Activated naive CD8-positive, alpha-beta T cell (primary cell): ENCODE measurements around the gene TYW1B.
"Not testable (repeated sequence)": the region's sequence is repeated elsewhere in the genome, so short reads cannot be mapped to it uniquely, and the experiment has no call there.

Experiments used
- H3K27ac Mint-ChIP-seq: one replicate; pipeline ENCODE4 v1.8.0; 2021; ENCODE audit warnings: mixed read lengths
- H3K27me3 Mint-ChIP-seq: one replicate; pipeline ENCODE4 v1.8.0; 2021; ENCODE audit warnings: mixed read lengths
- H3K36me3 Mint-ChIP-seq: one replicate; pipeline ENCODE4 v1.8.0; 2021; ENCODE audit warnings: mixed read lengths
- H3K4me1 Mint-ChIP-seq: one replicate; pipeline ENCODE4 v1.8.0; 2021; ENCODE audit warnings: low read depth, mixed read lengths
- H3K4me3 Mint-ChIP-seq: one replicate; pipeline ENCODE4 v1.8.0; 2021; ENCODE audit warnings: mild to moderate bottlenecking, mixed read lengths
- H3K9me3 Mint-ChIP-seq: one replicate; pipeline ENCODE4 v1.8.0; 2021; ENCODE audit warnings: low read depth, mixed read lengths

TYW1B gene

GRCh38 chr7:72667049-72667448, 161.0 kb downstream of the TYW1B start:
- not testable (repeated sequence) for H3K27me3 Mint-ChIP-seq, H3K9me3 Mint-ChIP-seq, H3K4me1 Mint-ChIP-seq, H3K27ac Mint-ChIP-seq, H3K4me3 Mint-ChIP-seq
- peaks cover 22% of the 10 kb centered on the region for H3K36me3 Mint-ChIP-seq

DNA sequence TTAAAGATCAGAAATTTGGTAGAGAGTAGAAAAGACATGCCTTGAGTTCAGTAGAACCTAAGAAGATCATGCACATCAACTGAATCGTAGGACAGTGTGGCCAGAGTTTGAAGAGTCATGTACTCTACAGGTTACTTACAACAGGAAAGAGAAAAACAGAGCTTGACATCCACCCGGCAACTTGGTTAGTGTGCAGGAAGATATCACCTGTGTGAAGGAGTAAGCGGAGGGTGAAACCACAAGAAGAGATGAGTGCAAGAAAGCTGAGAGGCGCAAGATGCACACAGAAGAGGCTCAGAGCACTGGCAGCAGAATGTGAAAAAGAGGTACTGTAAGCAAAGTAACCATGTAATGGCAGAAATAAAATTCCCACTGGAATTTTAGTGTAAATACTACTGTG, 179.4 kb downstream of the TYW1B start:
- H3K9me3 Mint-ChIP-seq, H3K4me1 Mint-ChIP-seq, H3K4me3 Mint-ChIP-seq, H3K27ac Mint-ChIP-seq, H3K27me3 Mint-ChIP-seq: not testable (repeated sequence)
- H3K36me3 Mint-ChIP-seq = peaks cover 15% of the 10 kb centered on the region

- not testable (repeated sequence) for H3K4me1 Mint-ChIP-seq, H3K27me3 Mint-ChIP-seq, H3K9me3 Mint-ChIP-seq, H3K27ac Mint-ChIP-seq, H3K4me3 Mint-ChIP-seq
- peaks cover 12% of the 10 kb centered on the region for H3K36me3 Mint-ChIP-seq
Measured at GRCh38 chr7:72643708-72644107, 184.3 kb downstream of the TYW1B start.

DNA sequence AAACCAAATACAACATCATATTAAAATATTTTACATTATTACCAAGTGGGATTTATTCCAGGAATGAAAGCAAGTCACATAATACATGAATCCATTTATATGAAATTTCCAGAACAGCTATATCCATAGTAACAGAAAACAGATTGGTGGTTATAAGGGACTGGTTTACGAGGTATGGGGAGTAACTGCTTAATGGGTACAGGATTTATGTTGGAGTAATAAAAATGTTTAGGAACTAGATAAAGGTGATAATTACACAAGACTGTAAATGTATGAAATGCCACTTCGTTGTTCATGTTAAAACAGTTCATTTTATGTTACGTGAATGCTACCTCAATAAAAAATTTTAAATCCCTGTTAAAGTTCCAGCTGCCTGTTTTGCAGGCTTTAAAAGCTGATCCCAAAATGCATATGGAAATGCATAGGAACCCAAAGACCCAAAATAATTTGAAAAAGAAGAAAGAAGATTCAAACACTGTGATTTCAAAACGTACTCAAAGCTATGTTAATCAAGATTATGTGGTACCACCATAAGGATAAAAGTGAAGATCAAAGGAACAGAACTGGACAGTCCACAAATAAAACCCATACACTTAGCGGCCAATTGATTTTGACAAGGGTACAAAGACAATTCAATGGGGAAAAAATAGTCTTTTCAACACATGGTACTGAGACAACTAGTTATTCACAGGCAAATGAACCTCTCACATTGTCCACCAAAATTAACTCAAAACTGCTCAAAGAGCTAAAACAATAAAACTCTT, 186.3 kb downstream of the TYW1B start:
- not testable (repeated sequence) for H3K4me3 Mint-ChIP-seq, H3K27ac Mint-ChIP-seq, H3K4me1 Mint-ChIP-seq, H3K27me3 Mint-ChIP-seq, H3K9me3 Mint-ChIP-seq
- H3K36me3 Mint-ChIP-seq = peaks cover 12% of the 10 kb centered on the region

GRCh38 chr7:72640740-72641139, 187.3 kb downstream of the TYW1B start:
- peaks cover 12% of the 10 kb centered on the region for H3K36me3 Mint-ChIP-seq
- not testable (repeated sequence) for H3K27me3 Mint-ChIP-seq, H3K27ac Mint-ChIP-seq, H3K9me3 Mint-ChIP-seq, H3K4me3 Mint-ChIP-seq, H3K4me1 Mint-ChIP-seq

DNA sequence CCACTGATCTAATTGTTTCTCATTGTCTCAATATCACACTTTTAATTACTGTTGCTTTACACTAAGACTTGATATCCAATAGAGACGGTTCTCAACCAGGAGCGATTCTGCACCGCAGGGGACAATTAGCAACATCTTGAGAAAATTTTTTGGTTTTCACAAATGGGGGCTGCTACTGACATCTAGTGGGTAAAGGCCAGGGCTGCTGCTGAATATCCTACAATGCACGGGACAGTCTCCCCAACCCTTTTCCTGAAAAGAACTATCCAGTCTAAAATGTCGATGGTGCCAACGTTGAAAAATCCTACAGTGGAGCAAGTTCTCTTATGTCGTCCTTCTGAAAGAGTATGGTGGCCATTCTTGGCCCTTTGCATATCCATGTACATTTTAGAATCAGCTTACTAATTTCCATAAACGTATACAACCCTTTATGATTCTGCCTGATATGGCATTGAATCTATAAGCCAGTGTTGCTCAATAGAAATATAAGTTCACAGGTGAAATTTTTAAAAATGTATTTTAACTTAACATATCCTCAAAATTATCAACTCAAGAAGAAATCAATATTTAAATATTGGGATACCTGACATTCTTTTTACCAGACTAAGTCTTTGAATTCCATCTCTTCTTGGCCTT, 192.6 kb downstream of the TYW1B start:
- H3K9me3 Mint-ChIP-seq, H3K4me3 Mint-ChIP-seq, H3K27me3 Mint-ChIP-seq, H3K4me1 Mint-ChIP-seq, H3K36me3 Mint-ChIP-seq, H3K27ac Mint-ChIP-seq: not testable (repeated sequence)

DNA sequence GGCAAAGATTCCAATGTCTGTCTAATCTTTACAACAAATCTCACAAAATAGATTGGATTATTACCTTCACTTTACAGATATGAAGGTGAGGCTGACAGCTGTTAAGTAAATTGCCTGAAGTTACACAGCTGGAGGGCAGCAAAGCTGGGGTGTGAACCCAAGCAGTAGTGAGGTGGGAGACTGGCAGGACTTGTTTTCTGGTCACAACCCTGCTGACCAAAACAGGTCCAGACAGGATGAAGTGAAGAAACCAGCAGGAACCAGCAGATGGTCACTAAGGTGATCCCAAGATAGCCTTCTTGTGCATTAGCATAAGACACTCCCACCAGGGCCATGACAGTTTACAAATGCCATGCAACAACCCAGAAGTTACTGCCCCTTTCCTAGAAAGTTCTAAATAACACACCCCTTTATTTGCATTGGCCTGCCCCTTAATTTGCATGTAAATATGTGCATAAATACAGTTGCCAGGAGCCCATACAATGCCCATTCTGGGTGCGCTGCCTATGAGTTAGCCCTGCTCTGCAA, 195.2 kb downstream of the TYW1B start:
- not testable (repeated sequence) for H3K4me3 Mint-ChIP-seq, H3K27ac Mint-ChIP-seq, H3K36me3 Mint-ChIP-seq, H3K27me3 Mint-ChIP-seq, H3K4me1 Mint-ChIP-seq, H3K9me3 Mint-ChIP-seq

- not testable (repeated sequence) for H3K9me3 Mint-ChIP-seq, H3K4me1 Mint-ChIP-seq, H3K27me3 Mint-ChIP-seq, H3K27ac Mint-ChIP-seq, H3K4me3 Mint-ChIP-seq
- H3K36me3 Mint-ChIP-seq = peaks cover 11% of the 10 kb centered on the region
Measured at GRCh38 chr7:72628375-72628774, 199.6 kb downstream of the TYW1B start.

GRCh38 chr7:72626428-72627011, 201.5 kb downstream of the TYW1B start:
- peaks cover 16% of the 10 kb centered on the region for H3K36me3 Mint-ChIP-seq
- H3K4me3 Mint-ChIP-seq, H3K27ac Mint-ChIP-seq, H3K27me3 Mint-ChIP-seq, H3K4me1 Mint-ChIP-seq, H3K9me3 Mint-ChIP-seq: not testable (repeated sequence)

- H3K9me3 Mint-ChIP-seq, H3K27me3 Mint-ChIP-seq, H3K27ac Mint-ChIP-seq, H3K4me3 Mint-ChIP-seq, H3K4me1 Mint-ChIP-seq: not testable (repeated sequence)
- H3K36me3 Mint-ChIP-seq = peaks cover 22% of the 10 kb centered on the region
Measured at GRCh38 chr7:72625721-72626423, 202.1 kb downstream of the TYW1B start.

GRCh38 chr7:72622532-72622931, 205.5 kb downstream of the TYW1B start:
- H3K9me3 Mint-ChIP-seq = no peaks in the 10 kb centered on the region
- no peaks in the 10 kb centered on the region for H3K27me3 Mint-ChIP-seq
- no peak overlapping the region for H3K27ac Mint-ChIP-seq
- H3K4me1 Mint-ChIP-seq = peaks cover 8% of the 10 kb centered on the region
- peaks cover 24% of the 10 kb centered on the region for H3K36me3 Mint-ChIP-seq
- H3K4me3 Mint-ChIP-seq = no peak overlapping the region

- H3K27me3 Mint-ChIP-seq, H3K9me3 Mint-ChIP-seq, H3K4me1 Mint-ChIP-seq, H3K4me3 Mint-ChIP-seq, H3K27ac Mint-ChIP-seq: not testable (repeated sequence)
- peaks cover 20% of the 10 kb centered on the region for H3K36me3 Mint-ChIP-seq
Measured at GRCh38 chr7:72621761-72622187, 206.2 kb downstream of the TYW1B start.

DNA sequence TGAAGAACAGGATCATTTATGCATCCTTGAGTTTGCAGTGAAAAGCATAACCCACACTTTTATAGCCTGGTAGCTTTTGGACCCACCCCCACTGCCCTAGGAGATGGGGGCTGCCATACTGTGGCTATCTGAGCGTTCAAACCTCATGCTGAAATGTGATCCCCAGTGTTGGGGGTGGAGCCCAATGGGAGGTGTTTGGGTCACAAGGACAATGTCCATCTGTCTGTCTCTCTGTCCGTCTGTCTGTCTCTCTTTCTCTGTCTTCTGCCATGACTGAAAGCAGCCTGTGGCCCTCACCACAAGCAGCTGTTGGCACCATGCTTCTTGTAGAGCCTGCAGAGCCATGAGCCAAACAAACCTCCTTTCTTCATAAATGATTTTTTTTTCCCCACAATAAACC, 207.1 kb downstream of the TYW1B start:
- not testable (repeated sequence) for H3K4me1 Mint-ChIP-seq, H3K27ac Mint-ChIP-seq, H3K9me3 Mint-ChIP-seq, H3K4me3 Mint-ChIP-seq, H3K27me3 Mint-ChIP-seq
- peaks cover 25% of the 10 kb centered on the region for H3K36me3 Mint-ChIP-seq

DNA sequence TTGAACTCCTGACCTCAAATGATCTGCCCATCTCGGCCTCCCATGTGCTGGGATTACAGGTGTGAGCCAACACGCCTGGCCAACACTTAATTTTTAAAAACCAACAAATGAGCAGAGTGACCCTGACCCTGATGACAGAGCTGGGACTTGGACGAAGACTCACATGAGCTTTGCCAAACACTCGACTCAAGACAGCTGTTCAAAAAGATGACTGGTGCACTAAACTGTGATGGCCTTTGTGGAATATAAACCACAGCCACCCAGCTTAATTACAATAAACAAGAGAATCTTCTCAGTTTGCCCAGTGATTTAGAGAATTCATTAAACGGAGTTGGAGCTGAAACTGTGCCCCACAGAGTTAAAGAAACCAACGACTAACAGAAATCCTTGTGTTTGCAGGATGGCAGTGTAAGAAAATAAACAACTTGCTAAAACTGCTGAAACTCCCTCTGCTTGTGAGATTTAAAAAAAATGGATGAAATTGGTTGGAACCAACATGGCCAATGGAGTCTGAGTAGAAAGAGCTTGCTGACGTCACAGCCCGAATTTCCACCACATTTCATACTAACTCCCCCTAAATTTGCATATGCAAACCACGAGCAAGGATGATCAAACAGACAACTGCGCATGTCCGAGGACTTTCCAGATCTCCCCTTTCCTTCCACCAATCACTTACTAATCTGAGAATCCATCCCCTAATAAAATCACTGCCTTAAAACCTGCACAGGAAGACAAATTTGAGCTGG, 209.4 kb downstream of the TYW1B start:
- not testable (repeated sequence) for H3K4me1 Mint-ChIP-seq, H3K27ac Mint-ChIP-seq, H3K9me3 Mint-ChIP-seq, H3K27me3 Mint-ChIP-seq, H3K4me3 Mint-ChIP-seq
- H3K36me3 Mint-ChIP-seq = peaks cover 32% of the 10 kb centered on the region

GRCh38 chr7:72609761-72610160, 218.2 kb downstream of the TYW1B start:
- peaks cover 36% of the 10 kb centered on the region for H3K36me3 Mint-ChIP-seq
- H3K27ac Mint-ChIP-seq, H3K4me3 Mint-ChIP-seq, H3K27me3 Mint-ChIP-seq, H3K9me3 Mint-ChIP-seq, H3K4me1 Mint-ChIP-seq: not testable (repeated sequence)
